ENCODE measurements around the gene PIP5KL1.

The PIP5KL1 gene

GRCh38 chr9:127977009-127977883 is 46.7 kb upstream of the PIP5KL1 start:
- TF ChIP-seq CTCF (IDR thresholded peaks at IDR 0.05; ENCODE audit: insufficient read depth, low read depth, low read length, missing control alignments) = no peak
- peak overlapping the region; percentile 84 for H3K4me3 ChIP-seq (ENCODE audit: low read depth, low read length)

GRCh38 chr9:127976498-127976897 is 45.9 kb upstream of the PIP5KL1 start:
- no peak overlapping the region for H3K4me3 ChIP-seq (ENCODE audit: low read depth, low read length)
- DNase-seq (ENCODE audit: low read depth) = no peak

More at GRCh38 chr9:127977009-127977883, 46.7 kb upstream of the PIP5KL1 start:
- no peak for DNase-seq (ENCODE audit: low read depth)

GRCh38 chr9:127975376-127976315 is 45.1 kb upstream of the PIP5KL1 start:
- no peak overlapping the region for H3K4me3 ChIP-seq (ENCODE audit: low read depth, low read length)
- no peak for DNase-seq (ENCODE audit: low read depth)
- no peak for TF ChIP-seq CTCF (IDR thresholded peaks at IDR 0.05; ENCODE audit: insufficient read depth, low read depth, low read length, missing control alignments)

More at GRCh38 chr9:127976498-127976897, 45.9 kb upstream of the PIP5KL1 start:
- TF ChIP-seq CTCF (IDR thresholded peaks at IDR 0.05; ENCODE audit: insufficient read depth, low read depth, low read length, missing control alignments) = no peak

GRCh38 chr9:127974769-127975261 is 44.2 kb upstream of the PIP5KL1 start:
- TF ChIP-seq CTCF (IDR thresholded peaks at IDR 0.05; ENCODE audit: insufficient read depth, low read depth, low read length, missing control alignments) = no peak
- no peak for DNase-seq (ENCODE audit: low read depth)
- no peak overlapping the region for H3K4me3 ChIP-seq (ENCODE audit: low read depth, low read length)

DNA sequence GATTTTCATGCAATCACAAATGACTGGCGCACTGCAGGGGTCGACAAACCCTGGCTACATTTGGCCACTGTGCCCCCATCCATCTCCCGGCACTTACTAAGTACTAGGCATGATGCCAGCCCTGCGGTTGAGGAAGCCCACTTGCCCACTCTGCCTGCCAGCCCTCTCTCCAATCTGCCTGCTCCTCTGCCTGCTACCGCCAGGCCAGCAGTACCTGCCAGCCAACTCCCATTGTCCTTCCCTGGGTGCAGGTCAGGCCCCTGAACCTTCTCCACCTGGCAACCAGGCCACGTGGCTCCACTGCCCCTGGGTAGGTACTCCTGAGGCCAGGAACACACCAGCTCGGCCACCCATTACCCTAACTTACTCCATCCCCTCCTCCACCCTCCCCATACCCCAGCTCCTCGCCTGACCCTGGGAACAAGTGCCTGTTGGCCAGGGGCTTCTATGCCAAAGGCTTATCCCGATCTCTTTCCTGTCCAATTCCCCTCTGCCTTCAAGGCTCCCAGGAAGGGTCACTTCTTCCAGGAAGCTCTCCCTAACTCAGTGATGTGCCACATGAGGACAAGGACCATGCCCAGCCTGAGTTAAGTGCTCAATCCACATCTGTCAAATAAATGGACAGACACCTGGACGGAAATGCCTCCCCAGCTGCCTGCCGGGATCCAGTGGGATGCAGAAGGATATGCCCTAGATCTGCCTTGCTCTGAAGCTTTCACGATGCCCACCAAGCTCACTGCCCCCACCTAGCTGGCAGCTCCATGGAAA is 43.6 kb upstream of the PIP5KL1 start:
- H3K4me3 ChIP-seq (ENCODE audit: low read depth, low read length) = no peak overlapping the region
- no peak for TF ChIP-seq CTCF (IDR thresholded peaks at IDR 0.05; ENCODE audit: insufficient read depth, low read depth, low read length, missing control alignments)
- no peak for DNase-seq (ENCODE audit: low read depth)
